T-helper 2 cell treated with Interferon-gamma antibody and Interleukin-4, amounts not matched to agents 100 ng/mL and 5 ng/mL, for 36 hours (primary cell): ENCODE results near the gene RNF40. TPM values are rescaled to one million over a fixed set of nuclear protein-coding genes. Genes with fewer than 3 reads are reported as not detected.

ENCODE experiments used
- intact Hi-C: fragments of 100-400 bp; cut with micrococcal nuclease; formaldehyde crosslinking; loops from one replicate; pipeline ENCODE4 v1.15.1; 2023
- total RNA-seq: library from RNA; stranded (reverse); gene quantifications from 2 replicates; pipeline ENCODE4 v1.2.3, GENCODE V29; 2022

RNF40 gene
- total RNA-seq, 1 donor from 2014 or later, result 85.5 TPM

- intact Hi-C loops, result no loop called here
Measured at GRCh38 chr16:30740364-30741251, 21.5 kb upstream of the RNF40 start.

DNA sequence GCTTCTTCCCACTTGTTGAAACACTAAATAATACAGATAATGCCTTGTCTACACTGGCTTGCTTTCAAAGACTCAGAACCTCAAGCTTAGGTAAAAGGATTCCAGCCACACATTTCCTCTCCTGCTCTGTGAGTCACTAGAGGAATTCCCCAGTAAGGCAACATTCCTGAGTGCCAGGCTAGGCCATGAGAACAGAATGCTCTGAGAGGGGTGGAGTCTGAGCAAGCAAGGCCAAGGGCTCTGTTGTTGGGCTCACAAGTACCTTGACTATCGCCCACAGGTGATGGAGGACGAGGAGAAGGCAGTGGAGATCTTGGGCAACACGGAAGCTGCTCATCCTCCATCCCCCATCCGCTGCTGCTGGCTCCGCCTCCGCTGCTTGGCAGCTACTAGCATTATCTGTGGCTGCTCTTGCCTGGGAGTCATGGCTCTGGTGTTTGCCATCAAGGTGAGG lies 20.6 kb upstream of the RNF40 start:
- intact Hi-C loops, result no loop called here

DNA sequence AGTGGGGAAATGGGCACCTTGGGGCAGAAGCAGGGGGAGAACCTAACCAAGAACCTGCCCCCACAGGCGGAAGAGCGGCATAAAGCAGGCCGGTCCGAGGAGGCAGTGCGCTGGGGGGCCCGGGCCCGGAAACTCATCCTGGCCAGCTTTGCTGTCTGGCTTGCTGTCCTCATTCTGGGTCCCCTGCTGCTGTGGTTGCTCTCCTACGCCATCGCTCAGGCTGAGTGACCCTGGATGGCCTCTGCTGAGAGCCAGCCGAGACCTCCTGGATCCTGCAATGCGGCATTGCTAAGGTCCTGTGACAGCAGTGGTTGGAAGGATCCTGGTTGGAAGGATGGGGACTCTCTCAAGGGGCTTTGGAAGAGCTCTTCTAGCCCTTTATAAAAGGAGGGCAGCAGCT lies 18.4 kb upstream of the RNF40 start:
- intact Hi-C loops, result no loop called here

GRCh38 chr16:30744183-30744582 lies 17.9 kb upstream of the RNF40 start:
- intact Hi-C loops, result no loop called here

DNA sequence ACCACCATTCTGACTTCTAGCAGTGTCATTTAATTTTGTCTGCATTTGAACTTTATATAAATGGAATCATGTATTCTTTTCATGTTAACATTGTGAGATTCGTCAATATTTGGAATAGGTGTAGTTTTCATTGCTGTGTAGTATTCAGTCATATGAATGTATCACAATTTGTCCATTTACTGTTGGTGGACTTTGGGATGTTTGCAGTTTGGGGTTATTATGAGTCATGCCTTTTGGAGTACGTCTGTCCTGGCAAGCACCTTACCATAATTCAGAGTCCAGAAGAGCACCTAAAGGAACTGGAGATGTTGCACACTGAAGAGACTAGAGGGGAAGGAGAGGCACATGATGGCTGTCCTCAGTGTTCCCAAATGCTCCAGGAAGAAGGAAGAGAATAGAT lies 17.0 kb upstream of the RNF40 start:
- intact Hi-C loops, result no loop called here

GRCh38 chr16:30746638-30747175 lies 15.4 kb upstream of the RNF40 start:
- intact Hi-C loops, result no loop called here

DNA sequence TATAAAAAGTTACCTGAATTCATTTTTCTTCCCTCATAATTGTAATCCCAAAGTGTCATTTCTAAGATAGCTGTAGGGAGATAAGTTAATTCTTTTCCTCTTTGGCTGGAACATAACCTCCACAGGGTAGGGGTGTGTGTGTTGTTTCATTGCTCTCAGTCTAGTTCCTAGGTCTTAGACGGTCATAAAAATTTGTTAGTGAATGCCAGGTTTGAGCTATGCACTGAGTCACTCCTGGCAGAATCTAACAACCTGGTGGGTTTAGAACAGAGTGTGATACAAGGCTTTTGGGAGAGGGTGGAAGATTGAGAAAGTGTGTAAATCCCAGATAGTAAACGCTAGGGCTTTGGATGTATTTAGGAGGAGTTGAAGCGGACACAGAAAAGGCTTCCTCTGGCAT lies 14.8 kb upstream of the RNF40 start:
- intact Hi-C loops, result no loop called here

DNA sequence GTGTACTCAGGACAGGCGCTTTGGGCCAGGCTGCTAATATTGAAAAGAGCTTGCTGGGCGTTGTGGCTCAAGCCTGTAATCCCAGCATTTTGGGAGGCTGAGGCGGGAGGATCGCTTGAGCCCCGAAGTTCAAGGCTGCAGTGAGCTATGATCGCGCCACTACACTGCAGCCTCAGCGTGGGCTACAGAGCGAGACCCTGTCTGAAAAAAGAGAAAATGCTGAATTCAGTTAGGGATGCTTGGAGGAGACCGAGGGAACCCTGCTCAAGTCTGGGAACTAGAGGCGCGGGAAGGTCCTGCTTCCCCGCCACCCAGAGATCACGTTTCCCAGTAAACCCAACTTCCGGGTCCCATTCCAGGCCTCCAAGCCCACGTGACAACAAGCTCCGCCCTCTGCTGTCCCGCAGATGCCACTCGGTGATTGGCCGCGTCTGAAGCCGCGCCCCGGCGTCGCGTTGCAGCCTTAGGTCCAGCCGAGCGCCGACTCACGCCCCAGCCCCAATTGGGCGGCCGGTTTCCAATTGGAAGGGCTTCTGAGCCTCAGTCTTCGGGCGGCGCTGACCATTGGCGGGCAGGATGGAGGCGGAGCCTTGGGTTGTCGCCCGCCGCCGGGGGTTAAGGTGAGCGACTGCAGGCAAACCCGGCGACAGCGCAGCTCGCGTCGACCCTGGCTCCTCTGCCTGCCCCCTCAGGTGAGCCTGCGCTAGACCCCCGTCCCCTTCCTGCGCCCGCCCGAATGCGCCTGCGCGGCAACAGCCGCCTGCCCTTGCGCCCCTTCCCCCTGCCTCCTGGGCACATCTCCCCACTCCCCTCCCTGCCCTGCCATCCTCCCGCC lies 14.1 kb upstream of the RNF40 start, which contains the start of gene PHKG2:
PHKG2 (plus strand) TSS at position 627 of the 835 bp plus-strand sequence. CDS start 396 bp downstream, outside the sequence.
- intact Hi-C loops, result loop anchor here (1.0 to 2.0 kb wide), 2 partner anchors 14 to 175 kb away; partner anchors contain the start of genes CFAP119, FBXL19 and RNF40

- intact Hi-C loops, result loop anchor here (1.0 to 2.0 kb wide), 2 partner anchors 13 to 174 kb away; partner anchors contain the start of genes CFAP119, FBXL19 and RNF40
Measured at GRCh38 chr16:30748634-30749445, 13.3 kb upstream of the RNF40 start.

DNA sequence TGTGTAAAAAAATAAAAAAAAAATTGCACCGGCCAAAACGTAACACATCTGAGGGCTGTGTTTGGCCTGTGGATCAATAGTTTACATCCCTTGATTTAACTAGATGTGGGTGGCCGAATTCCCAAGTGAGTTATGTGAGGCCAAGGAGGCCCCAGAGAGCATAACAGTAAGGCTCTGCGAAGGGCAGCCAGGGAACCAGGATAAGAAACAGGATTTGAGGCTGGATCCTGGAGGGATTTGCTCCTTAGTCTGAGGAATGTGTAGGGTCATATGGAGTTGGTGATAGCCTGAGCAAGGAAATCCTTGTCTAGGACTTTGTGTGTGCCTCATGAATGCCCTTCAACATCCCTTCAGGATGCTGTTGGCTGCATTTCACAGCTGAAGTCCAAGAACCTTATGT lies 11.9 kb upstream of the RNF40 start:
- intact Hi-C loops, result no loop called here

DNA sequence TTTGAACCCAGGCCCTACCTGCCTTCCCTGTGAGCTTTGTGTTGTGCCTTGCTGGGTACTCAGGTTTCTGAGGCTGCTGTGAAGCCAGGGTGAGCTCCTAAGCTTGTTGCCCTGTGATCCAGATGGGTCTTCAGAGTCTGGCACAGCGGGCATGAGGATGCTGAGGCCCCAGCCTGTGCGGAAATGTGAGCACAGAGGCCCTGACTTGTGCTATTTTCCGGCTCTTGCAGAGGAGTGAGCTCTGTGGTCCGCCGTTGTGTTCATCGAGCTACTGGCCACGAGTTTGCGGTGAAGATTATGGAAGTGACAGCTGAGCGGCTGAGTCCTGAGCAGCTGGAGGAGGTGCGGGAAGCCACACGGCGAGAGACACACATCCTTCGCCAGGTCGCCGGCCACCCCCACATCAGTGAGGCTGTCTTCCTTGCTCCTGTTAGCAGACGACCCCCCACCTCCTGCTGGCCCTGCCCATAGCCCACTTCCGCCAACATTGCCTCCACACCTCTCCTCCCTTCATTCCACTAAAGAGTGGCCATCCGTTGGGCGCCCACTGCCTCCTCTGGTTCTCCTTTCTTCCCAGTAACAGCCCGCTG lies 11.2 kb upstream of the RNF40 start:
- intact Hi-C loops, result no loop called here

DNA sequence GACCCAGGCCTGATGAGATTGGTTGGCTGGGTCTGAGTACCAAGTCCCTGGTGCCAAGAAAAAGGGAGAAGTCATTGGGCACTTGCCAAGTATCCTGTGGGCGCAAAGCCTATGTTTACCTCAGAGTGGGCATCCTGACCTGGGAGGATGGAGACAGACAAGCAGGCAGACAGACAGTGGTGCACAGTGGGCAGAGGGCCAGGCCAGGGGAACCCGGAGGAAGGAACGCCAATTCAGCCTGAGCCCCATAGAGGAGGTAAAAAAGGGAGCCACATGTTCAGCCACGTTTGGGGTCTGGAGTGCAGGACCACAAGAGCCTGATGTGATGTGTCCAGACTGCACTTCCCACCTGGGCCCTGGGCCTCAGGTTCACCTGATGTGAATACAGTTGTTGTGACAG lies 8.5 kb upstream of the RNF40 start:
- intact Hi-C loops, result no loop called here

DNA sequence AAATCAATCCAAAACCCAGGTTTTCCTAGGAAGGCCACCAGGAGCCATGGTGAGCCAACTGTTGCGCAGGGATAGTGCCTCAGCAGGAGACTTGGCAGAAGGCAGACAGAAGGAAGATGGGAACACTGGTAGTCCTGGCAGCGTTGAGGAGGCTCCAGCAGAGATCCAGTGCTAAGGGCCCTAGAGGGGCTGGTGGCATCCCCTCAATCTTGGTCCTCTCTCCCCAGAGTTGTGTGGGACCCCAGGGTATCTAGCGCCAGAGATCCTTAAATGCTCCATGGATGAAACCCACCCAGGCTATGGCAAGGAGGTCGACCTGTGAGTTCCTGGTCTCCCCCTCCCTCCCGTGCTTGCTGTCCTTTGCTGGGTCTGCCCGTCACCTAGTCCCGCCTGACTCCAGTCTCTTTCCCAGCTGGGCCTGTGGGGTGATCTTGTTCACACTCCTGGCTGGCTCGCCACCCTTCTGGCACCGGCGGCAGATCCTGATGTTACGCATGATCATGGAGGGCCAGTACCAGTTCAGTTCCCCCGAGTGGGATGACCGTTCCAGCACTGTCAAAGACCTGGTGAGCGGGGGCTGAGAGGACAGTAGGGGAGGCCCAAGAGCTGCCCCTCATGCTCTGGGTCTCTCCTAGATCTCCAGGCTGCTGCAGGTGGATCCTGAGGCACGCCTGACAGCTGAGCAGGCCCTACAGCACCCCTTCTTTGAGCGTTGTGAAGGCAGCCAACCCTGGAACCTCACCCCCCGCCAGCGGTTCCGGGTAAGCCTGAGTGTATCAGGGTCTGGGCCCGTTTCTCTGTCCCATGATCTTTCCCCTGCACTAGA lies 6.0 kb upstream of the RNF40 start:
- intact Hi-C loops, result no loop called here

DNA sequence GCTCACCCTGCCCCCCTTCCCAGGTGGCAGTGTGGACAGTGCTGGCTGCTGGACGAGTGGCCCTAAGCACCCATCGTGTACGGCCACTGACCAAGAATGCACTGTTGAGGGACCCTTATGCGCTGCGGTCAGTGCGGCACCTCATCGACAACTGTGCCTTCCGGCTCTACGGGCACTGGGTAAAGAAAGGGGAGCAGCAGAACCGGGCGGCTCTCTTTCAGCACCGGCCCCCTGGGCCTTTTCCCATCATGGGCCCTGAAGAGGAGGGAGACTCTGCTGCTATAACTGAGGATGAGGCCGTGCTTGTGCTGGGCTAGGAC lies 5.4 kb upstream of the RNF40 start:
- intact Hi-C loops, result no loop called here

GRCh38 chr16:30757316-30757715 lies 4.8 kb upstream of the RNF40 start:
- intact Hi-C loops, result no loop called here

GRCh38 chr16:30758988-30759491 lies 3.1 kb upstream of the RNF40 start:
- intact Hi-C loops, result no loop called here

DNA sequence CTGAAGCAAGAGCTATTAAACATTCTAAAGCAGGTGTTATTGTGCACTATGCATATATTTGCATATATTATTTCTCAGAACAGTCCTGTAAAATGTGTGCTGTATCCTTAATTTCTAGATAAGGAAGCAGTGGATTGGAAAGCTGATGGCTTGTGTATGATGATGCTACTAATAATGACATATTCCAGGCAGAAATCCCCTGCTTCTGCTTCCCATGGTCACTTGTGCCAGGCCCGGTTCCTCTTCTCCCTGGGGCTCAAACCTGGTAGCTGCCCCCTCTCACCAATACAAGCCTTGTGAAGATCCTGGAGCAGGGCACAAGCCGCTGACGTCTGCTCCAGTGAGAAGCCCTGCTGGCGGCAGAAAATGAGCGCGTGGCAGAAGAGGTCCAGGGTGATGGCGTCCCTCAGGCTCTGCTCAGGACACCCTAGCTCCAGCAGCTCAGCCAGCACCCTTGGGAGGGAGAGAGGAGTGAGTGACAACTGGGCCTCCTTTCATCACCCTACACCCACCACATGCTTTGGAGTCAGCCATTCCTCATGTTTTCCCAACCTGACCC lies 2.0 kb upstream of the RNF40 start:
- intact Hi-C loops, result loop anchor here (5.0 kb wide), 1 partner anchor 142 kb away; no protein-coding TSS in a partner anchor

- intact Hi-C loops, result loop anchor here (5.0 kb wide), 1 partner anchor 141 kb away; no protein-coding TSS in a partner anchor
Measured at GRCh38 chr16:30760577-30761426, 1.3 kb upstream of the RNF40 start.
